Kidney (tissue), 14 donors: ENCODE data around the gene DNTT. TPM values are rescaled to one million over a fixed set of nuclear protein-coding genes. Genes with fewer than 3 reads are reported as not detected.
"Not testable (repeated sequence)": the region's sequence is repeated elsewhere in the genome, so short reads cannot be mapped to it uniquely, and the experiment has no call there.

Source experiments
- DNase-seq, 5 donors: peaks; one replicate each; pipeline ENCODE4 v3.0.0-alpha.2; 2013 to 2020
- FAIRE-seq: peaks from 2 replicates; lab custom pipeline; 2012; peaks lifted over from hg19 to GRCh38; lab: Jason Lieb, UNC
- H3K27ac ChIP-seq, 2 donors: one replicate each; pipeline ENCODE4 v1.7.0; 2013; ENCODE audit warnings: low read depth in 2 of 2, low read length in 2 of 2, inconsistent platforms in 1 of 2
- H3K27me3 ChIP-seq: one replicate; pipeline ENCODE4 v1.7.1; 2013; ENCODE audit warnings: low read length, inconsistent platforms; ENCODE audit not compliant: control insufficient read depth, insufficient read depth
- H3K36me3 ChIP-seq, 3 donors: one replicate each; pipeline versions ENCODE4 v1.7.0 to v1.7.1; 2013; ENCODE audit warnings: low read length in 3 of 3, control low read depth in 1 of 3, inconsistent platforms in 1 of 3; ENCODE audit not compliant: insufficient read depth in 3 of 3, control insufficient read depth in 2 of 3
- H3K4me1 ChIP-seq, 3 donors: one replicate each; pipeline versions ENCODE4 v1.7.0 to v1.7.1; 2013; ENCODE audit warnings: low read length in 3 of 3, inconsistent platforms in 1 of 3, low read depth in 1 of 3; ENCODE audit not compliant: control insufficient read depth in 2 of 3, insufficient read depth in 2 of 3
- H3K4me3 ChIP-seq, 3 donors: one replicate each; pipeline versions ENCODE4 v1.7.0 to v1.8.1; 2013; ENCODE audit warnings: low read length in 3 of 3, control low read depth in 1 of 3, inconsistent platforms in 1 of 3
- H3K9ac ChIP-seq, 3 donors: one replicate each; pipeline versions ENCODE4 v1.7.0 to v1.7.1; 2013; ENCODE audit warnings: low read length in 3 of 3, control low read depth in 1 of 3, inconsistent platforms in 1 of 3
- H3K9me3 ChIP-seq, 3 donors: one replicate each; pipeline versions ENCODE4 v1.7.0 to v1.7.1; 2013; ENCODE audit warnings: low read length in 3 of 3, control low read depth in 1 of 3, inconsistent platforms in 1 of 3; ENCODE audit not compliant: control insufficient read depth in 2 of 3, insufficient read depth in 1 of 3
- intact Hi-C: fragments of 100-400 bp; cut with DNase I; formaldehyde crosslinking; loops from one replicate; pipeline ENCODE4 v1.11.1; 2022
- polyA plus RNA-seq: library from polyadenylated mRNA; stranded (reverse); fragments of 350-450 nt; fragmentation: Illumina TruSeq; extraction: RNeasy Lipid Tissue Mini Kit (QIAGEN cat#74804); gene quantifications from one replicate; pipeline ENCODE4 v1.2.3, GENCODE V29; 2014; ENCODE audit warnings: low read depth, low replicate concordance; ENCODE audit not compliant: insufficient read depth
- total RNA-seq: library from RNA; stranded (reverse); fragmentation: NEBNext Ultra II Directional; extraction: Animal tissue kit (Norgen Biotek cat#: 25700); gene quantifications from one replicate; pipeline ENCODE4 v1.2.1, GENCODE V29; 2021
- TF ChIP-seq, protein P1 (sequence below): IDR thresholded peaks from 3 replicates; pipeline ENCODE4 v1.5.1; 2012; ENCODE audit warnings: mild to moderate bottlenecking, moderate library complexity, borderline replicate concordance; ENCODE audit not compliant: insufficient read depth; ENCODE audit errors: extremely low read depth
- donor health status: control.
- donor health status: control.
- donor health status: control.
- donor health status: control.
- donor health status: control.
- donor health status: DM: yes; HTN: yes; CAD: no.
- donor health status: Normal renal cell carcinoma (clear cell type).

DNTT gene
- total and polyA plus RNA-seq, 2 donors from 2014 or later = not detected

DNA sequence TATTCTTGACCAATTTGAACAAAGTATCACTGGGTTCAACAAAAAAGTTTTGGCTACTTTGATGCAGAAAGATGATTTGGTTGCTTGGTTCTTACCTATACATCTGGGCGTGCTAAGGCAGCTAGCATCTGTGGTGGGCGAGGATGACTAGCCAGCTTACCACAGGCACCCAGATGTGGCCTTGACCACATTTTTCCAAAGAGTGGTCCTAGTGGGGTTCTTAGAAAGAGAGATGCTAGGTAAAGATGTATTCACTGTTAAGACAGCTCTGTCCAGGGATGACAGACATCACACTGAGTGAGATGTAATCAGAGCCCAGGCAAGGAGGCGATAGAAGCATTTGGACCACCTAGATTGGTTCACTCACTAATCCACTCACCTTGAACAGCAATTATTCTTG, 785 bp downstream of the DNTT start:
- TF ChIP-seq, protein P1, sequence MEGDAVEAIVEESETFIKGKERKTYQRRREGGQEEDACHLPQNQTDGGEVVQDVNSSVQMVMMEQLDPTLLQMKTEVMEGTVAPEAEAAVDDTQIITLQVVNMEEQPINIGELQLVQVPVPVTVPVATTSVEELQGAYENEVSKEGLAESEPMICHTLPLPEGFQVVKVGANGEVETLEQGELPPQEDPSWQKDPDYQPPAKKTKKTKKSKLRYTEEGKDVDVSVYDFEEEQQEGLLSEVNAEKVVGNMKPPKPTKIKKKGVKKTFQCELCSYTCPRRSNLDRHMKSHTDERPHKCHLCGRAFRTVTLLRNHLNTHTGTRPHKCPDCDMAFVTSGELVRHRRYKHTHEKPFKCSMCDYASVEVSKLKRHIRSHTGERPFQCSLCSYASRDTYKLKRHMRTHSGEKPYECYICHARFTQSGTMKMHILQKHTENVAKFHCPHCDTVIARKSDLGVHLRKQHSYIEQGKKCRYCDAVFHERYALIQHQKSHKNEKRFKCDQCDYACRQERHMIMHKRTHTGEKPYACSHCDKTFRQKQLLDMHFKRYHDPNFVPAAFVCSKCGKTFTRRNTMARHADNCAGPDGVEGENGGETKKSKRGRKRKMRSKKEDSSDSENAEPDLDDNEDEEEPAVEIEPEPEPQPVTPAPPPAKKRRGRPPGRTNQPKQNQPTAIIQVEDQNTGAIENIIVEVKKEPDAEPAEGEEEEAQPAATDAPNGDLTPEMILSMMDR = no peak
- no peaks in the 10 kb centered on the region for H3K9me3 ChIP-seq
- no peaks in the 10 kb centered on the region for H3K27me3 ChIP-seq
- intact Hi-C loops = no loop called here
- peaks cover 0 to 4% (median 0%) of the 10 kb centered on the region in 3 donors for H3K4me1 ChIP-seq
- H3K36me3 ChIP-seq = no peaks in the 10 kb centered on the region
- H3K27ac ChIP-seq = no peak overlapping the region
- no peak for DNase-seq
- H3K4me3 ChIP-seq = no peak overlapping the region
- FAIRE-seq = no peak
- H3K9ac ChIP-seq = no peak overlapping the region

DNA sequence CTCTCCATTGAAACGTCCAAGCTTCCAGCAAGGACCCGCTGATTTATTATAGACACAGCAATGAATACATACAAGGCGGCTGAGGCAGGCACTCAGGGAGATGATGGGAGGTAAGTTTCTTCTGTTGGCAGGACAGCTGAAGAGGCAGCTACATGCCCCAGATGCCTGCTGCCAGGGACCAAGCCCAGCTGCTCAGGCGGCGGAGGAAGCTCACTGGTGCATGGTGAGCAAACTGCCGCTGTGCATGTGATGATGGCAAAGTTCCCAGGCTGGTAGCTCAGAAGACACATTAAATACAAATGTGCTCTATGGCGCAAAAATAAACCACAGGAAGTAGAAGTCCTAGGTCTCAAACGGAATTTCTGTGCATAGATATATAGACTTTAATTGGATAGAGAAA, 2.3 kb downstream of the DNTT start:
- peak in 4 of 5 donors; percentile 37 to 85 (median 54) for DNase-seq

DNA sequence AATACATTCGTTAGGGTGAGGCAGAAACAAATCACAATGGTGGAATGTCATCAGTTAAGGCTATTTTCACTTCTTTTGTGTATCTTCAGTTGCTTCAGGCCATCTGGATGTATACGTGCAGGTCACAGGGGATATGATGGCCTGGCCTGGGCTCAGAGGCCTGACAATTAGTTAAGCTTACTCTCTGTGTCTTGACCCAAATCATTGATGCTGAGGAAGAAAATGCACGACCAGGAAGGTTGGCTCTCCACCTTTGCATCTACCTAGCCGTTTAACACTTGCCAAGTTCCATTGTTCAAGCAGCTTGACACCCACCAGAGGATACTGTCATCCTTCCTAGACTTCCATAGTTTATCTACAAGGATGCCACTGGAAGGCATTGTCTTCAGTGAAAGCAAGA, 4.6 kb downstream of the DNTT start:
- H3K27me3 ChIP-seq, H3K9me3 ChIP-seq, H3K4me1 ChIP-seq, H3K27ac ChIP-seq, H3K36me3 ChIP-seq, H3K4me3 ChIP-seq, DNase-seq, FAIRE-seq, intact Hi-C loops, H3K9ac ChIP-seq: not testable (repeated sequence)

More for the DNA sequence above, 2.3 kb downstream of the DNTT start:
- FAIRE-seq = peak; percentile 62
- Histone ChIP-seq H3K27ac (no peak overlapping the region), H3K9ac (no peak overlapping the region), H3K9me3 (no peaks in the 10 kb centered on the region), H3K27me3 (no peaks in the 10 kb centered on the region), H3K36me3 (no peaks in the 10 kb centered on the region), H3K4me3 (no peak overlapping the region), H3K4me1 (peaks cover 0 to 4% (median 0%) of the 10 kb centered on the region in 3 donors)
- intact Hi-C loops = no loop called here
- TF ChIP-seq, protein P1 = no peak

DNA sequence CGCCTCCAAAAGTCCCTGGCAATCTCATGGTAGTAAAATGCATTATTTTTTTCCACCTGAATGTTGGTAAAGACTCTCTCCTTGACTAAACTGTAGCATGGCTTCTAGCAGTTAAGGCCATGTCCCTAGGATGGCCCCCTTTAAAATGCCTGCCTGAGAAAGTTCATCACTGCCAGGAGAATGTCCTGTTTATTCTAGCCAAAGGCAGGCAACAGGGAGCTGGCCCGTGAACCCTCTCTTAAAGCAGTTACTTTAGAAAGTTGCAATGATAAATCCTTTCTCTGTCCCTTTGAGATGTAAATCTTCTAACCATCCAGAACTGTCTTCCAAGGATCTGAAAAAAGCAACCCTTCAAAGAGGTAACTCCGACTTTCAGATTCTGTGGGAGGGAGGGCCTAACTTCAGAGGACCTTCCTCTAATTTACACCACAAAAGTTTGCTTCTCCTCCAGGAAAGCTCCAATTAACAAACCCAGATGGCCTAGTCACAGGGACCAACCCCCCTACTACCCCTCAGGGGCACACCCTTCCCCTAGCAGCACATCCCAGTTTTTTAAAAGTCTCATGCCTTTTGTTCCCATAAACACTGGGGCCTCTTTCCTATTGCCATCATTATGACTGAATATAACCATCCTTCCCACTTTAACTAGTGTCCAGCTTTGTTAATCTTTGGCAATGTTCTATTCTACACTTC, 5.5 kb downstream of the DNTT start:
- H3K9ac ChIP-seq = no peak overlapping the region
- no peak overlapping the region for H3K4me3 ChIP-seq
- no peaks in the 10 kb centered on the region for H3K27me3 ChIP-seq
- no peaks in the 10 kb centered on the region for H3K9me3 ChIP-seq
- H3K4me1 ChIP-seq = peaks cover 0 to 4% (median 0%) of the 10 kb centered on the region in 3 donors
- intact Hi-C loops = no loop called here
- H3K36me3 ChIP-seq = no peaks in the 10 kb centered on the region
- TF ChIP-seq, protein P1 = no peak
- FAIRE-seq (no peak), DNase-seq (peak in 2 of 5 donors; percentile 27 to 35)
- no peak overlapping the region for H3K27ac ChIP-seq
